IPS-20b (cell line): ENCODE measurements around the gene NFIC.

Experiments
- H3K27ac ChIP-seq: one replicate; pipeline ENCODE4 v1.5.1; 2013; ENCODE audit warnings: low read length
- H3K27me3 ChIP-seq: 2 replicates; pipeline ENCODE4 v1.6.1; 2013; ENCODE audit warnings: mild to moderate bottlenecking, low read length, inconsistent platforms; ENCODE audit not compliant: insufficient read depth
- H3K36me3 ChIP-seq: 2 replicates; pipeline ENCODE4 v1.6.1; 2013; ENCODE audit warnings: low read depth, mild to moderate bottlenecking, inconsistent platforms, low read length, moderate library complexity; ENCODE audit not compliant: insufficient read depth
- H3K4me1 ChIP-seq: 2 replicates; pipeline ENCODE4 v1.6.1; 2013; ENCODE audit warnings: mild to moderate bottlenecking, control low read depth, inconsistent platforms, low read length, moderate library complexity; ENCODE audit not compliant: insufficient read depth
- H3K4me3 ChIP-seq: 2 replicates; pipeline ENCODE4 v1.5.1; 2013; ENCODE audit warnings: mild to moderate bottlenecking, low read length, inconsistent platforms
- H3K9ac ChIP-seq: 2 replicates; pipeline ENCODE4 v1.6.1; 2013; ENCODE audit warnings: low read depth, mild to moderate bottlenecking, inconsistent platforms, low read length, moderate library complexity
- H3K9me3 ChIP-seq: 2 replicates; pipeline ENCODE4 v1.6.1; 2013; ENCODE audit warnings: mild to moderate bottlenecking, low read depth, low read length, inconsistent platforms; ENCODE audit not compliant: insufficient read depth

The NFIC gene

DNA sequence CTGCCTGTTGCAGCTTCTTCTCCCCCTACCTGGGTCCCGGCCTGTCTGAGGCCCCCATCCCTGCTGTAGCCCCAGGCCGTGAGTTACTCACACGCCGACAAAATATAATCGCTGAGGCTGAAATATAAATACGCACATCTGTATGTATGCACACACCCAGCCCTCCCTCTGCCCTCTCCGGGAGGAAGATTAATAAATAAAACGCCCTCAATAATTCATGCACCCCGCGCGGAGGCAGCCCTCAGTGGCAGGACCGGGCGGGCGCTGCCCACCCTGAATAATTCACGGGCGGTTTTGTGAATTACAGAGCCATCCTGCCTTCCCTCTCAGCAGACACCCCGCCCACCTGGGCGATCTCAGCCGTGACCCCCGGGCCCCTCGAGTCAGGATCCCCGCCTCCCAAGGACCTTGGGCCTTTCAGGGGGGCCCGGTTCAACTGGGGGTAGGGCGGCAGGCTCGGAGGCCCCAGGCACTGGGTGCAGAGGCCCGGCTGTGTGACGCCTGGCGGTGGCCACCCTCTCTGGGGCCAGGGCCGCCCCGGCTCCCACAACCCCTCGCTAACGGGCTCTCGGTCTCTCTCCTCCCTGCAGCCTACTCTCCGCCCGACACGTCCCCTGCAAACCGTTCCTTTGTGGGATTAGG lies 89.7 kb downstream of the NFIC start:
- peaks cover 44% of the 10 kb centered on the region for H3K27me3 ChIP-seq
- H3K4me1 ChIP-seq: no peaks in the 10 kb centered on the region; the same call in 1 of the 2 replicates
- H3K9ac ChIP-seq: no peak overlapping the region

DNA sequence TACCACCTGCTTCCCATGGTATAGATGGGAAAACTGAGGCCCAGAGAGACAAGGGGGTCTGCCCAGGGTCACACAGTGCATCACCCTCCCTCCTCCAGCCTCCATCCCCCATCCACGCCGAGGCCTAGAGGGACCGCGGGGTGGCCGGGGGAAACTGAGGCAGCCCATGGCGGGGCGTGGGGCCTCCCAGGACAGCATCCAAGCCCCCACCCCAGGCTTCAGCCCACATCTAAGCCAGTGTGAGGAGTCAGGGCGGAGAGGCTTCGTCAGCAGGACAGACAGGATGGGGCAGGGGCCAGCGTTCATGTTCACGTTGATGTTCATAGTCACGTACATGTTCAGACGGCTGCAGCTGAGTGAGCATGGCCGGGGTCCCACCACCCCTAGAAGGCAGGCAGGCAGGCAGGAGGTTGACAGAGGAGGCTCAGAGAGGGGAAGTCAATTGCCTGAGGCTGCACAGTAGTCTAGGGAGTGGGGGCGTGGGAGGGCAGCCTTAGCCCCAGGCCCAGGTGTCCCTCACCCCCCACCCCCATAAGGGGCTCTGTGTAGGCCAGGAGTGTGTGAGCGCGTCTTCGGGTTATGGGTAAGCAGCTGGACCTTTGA lies 90.6 kb downstream of the NFIC start:
- Histone ChIP-seq H3K36me3 (no peaks in the 10 kb centered on the region), H3K4me3 (no peak overlapping the region), H3K9ac (no peak overlapping the region), H3K27me3 (peaks cover 50% of the 10 kb centered on the region), H3K4me1 (no peaks in the 10 kb centered on the region; the same call in 1 of the 2 replicates), H3K27ac (no peak overlapping the region), H3K9me3 (no peaks in the 10 kb centered on the region)

More for the DNA sequence above, 89.7 kb downstream of the NFIC start:
- no peak overlapping the region for H3K27ac ChIP-seq
- no peaks in the 10 kb centered on the region for H3K9me3 ChIP-seq
- H3K36me3 ChIP-seq: no peaks in the 10 kb centered on the region
- no peak overlapping the region for H3K4me3 ChIP-seq

GRCh38 chr19:3457528-3458228 lies 91.3 kb downstream of the NFIC start:
- Histone ChIP-seq H3K4me1 (no peaks in the 10 kb centered on the region; the same call in 1 of the 2 replicates), H3K4me3 (no peak overlapping the region; the same call in 1 of the 2 replicates), H3K9me3 (no peaks in the 10 kb centered on the region), H3K27me3 (peaks cover 57% of the 10 kb centered on the region), H3K27ac (no peak overlapping the region), H3K36me3 (no peaks in the 10 kb centered on the region), H3K9ac (no peak overlapping the region)

GRCh38 chr19:3458229-3459088 lies 92.1 kb downstream of the NFIC start:
- Histone ChIP-seq H3K27ac (no peak overlapping the region), H3K36me3 (no peaks in the 10 kb centered on the region), H3K4me1 (no peaks in the 10 kb centered on the region; the same call in 1 of the 2 replicates), H3K27me3 (peaks cover 65% of the 10 kb centered on the region), H3K9me3 (no peaks in the 10 kb centered on the region), H3K4me3 (peak overlapping the region; percentile 43; the same call in 1 of the 2 replicates), H3K9ac (no peak overlapping the region)

GRCh38 chr19:3459089-3459881 lies 92.9 kb downstream of the NFIC start:
- Histone ChIP-seq H3K4me3 (peak overlapping the region; percentile 43; the same call in 1 of the 2 replicates), H3K27me3 (peaks cover 73% of the 10 kb centered on the region), H3K9me3 (no peaks in the 10 kb centered on the region), H3K9ac (no peak overlapping the region), H3K4me1 (no peaks in the 10 kb centered on the region; the same call in 1 of the 2 replicates), H3K27ac (no peak overlapping the region), H3K36me3 (no peaks in the 10 kb centered on the region)

- Histone ChIP-seq H3K9ac (no peak overlapping the region), H3K4me1 (no peaks in the 10 kb centered on the region; the same call in 1 of the 2 replicates), H3K4me3 (no peak overlapping the region), H3K27ac (no peak overlapping the region), H3K9me3 (no peaks in the 10 kb centered on the region), H3K36me3 (no peaks in the 10 kb centered on the region), H3K27me3 (peaks cover 81% of the 10 kb centered on the region)
Measured at GRCh38 chr19:3459965-3460582, 93.7 kb downstream of the NFIC start.

DNA sequence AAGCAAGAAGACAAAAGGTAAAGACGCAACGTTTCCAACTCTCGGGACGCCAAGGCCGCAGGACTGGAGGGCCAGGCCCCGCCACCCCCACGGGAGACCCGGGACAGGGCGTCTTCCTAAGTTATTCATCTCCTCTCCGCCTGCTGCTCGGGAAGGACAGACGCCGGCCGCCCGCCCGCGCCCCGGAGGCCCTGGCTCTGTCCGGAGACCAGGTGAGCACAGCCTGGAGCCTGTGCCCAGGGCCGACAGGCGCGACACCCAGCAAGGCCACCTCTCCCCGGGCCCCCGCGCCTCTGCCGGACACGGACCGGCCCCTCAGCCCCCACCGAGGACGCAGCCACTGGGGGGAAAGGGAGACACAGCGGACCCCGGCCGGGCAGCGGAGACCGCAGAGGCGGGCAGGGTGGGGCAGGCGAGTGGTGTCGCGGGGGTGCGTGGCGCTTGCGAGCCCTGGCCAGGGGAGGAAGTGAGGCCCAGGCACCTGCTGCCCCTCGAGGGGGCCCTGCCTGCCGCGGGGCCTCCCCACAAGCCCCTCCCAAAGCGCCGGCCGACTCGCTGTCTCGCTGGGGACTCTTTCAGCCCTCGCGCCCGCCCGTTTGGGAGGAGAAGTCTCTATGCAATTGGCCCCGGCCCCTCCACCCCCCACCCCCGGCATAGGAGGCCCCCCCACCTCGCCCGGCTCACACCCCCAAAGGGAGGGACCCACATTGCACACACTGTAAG lies 96.8 kb downstream of the NFIC start:
- Histone ChIP-seq H3K4me3 (no peak overlapping the region; the same call in 1 of the 2 replicates), H3K9ac (no peak overlapping the region), H3K36me3 (no peaks in the 10 kb centered on the region), H3K4me1 (no peaks in the 10 kb centered on the region; the same call in 1 of the 2 replicates), H3K27ac (no peak overlapping the region), H3K9me3 (peaks cover 4% of the 10 kb centered on the region; the same call in 1 of the 2 replicates), H3K27me3 (peaks cover 87% of the 10 kb centered on the region)

GRCh38 chr19:3463714-3464586 lies 97.6 kb downstream of the NFIC start:
- H3K9me3 ChIP-seq: peaks cover 4% of the 10 kb centered on the region; the same call in 1 of the 2 replicates
- no peak overlapping the region for H3K9ac ChIP-seq
- H3K27ac ChIP-seq: no peak overlapping the region
- H3K4me1 ChIP-seq: no peaks in the 10 kb centered on the region
- peak overlapping the region; percentile 22; the same call in 1 of the 2 replicates for H3K4me3 ChIP-seq
- peaks cover 79% of the 10 kb centered on the region for H3K27me3 ChIP-seq
- no peaks in the 10 kb centered on the region for H3K36me3 ChIP-seq

DNA sequence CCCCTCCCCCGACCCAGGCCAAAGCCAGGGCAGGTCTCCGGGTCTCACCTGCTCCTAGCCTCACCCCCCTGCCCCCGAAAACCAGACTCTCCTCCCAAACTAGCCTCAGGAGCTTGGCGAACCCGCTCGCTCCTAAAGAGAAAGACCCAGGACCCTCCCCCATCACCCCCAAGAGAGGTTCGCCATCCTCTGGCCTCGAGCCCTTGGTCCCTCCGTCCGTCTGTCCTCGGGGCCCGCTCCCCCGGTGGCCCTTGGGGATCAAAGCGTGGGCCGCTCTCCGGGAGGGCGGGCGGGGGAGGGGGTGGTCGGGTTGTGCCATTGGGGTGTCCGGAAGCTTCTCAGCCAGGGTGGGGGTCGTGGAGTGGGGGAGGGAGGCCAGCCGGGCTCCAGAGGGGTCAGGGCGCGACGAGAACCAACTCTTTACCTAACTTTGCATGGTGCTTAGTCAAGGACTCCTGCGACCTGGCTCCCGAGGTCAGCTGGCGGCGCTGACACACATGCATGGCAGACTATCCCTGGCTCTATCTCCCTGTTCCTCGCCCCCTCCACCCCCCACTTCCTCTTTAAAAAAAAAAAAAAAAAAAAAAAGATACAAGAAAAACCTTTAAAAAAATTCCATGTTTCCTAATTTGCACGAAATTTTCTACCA lies 98.3 kb downstream of the NFIC start:
- Histone ChIP-seq H3K27ac (no peak overlapping the region), H3K4me3 (no peak overlapping the region), H3K27me3 (peaks cover 79% of the 10 kb centered on the region), H3K9ac (no peak overlapping the region), H3K4me1 (no peaks in the 10 kb centered on the region), H3K9me3 (peaks cover 4% of the 10 kb centered on the region; the same call in 1 of the 2 replicates), H3K36me3 (no peaks in the 10 kb centered on the region)
